GM18873 (cell line): Measurements from ENCODE around the gene PRELID2.
"Not testable (repeated sequence)": the region's sequence is repeated elsewhere in the genome, so short reads cannot be mapped to it uniquely, and the experiment has no call there.

Experiments
- ATAC-seq: cut with Tn5 transposase; IDR thresholded peaks from one replicate; pipeline ENCODE4 v1.9.1; 2021; ENCODE audit warnings: mild to moderate bottlenecking, moderate library complexity, moderate number of reproducible peaks; ENCODE audit not compliant: unreplicated experiment, low FRiP score

The PRELID2 gene

GRCh38 chr5:145760660-145761059 lies 74.5 kb downstream of the PRELID2 start:
- ATAC-seq, result no peak

GRCh38 chr5:145752947-145753346 lies 82.2 kb downstream of the PRELID2 start:
- no peak for ATAC-seq

- ATAC-seq, result no peak
Observed at GRCh38 chr5:145752534-145752933, 82.6 kb downstream of the PRELID2 start.

GRCh38 chr5:145750199-145750598 lies 84.9 kb downstream of the PRELID2 start:
- no peak for ATAC-seq

GRCh38 chr5:145743396-145744061 lies 91.6 kb downstream of the PRELID2 start:
- ATAC-seq, result no peak

GRCh38 chr5:145739843-145740242 lies 95.3 kb downstream of the PRELID2 start:
- ATAC-seq, result no peak

GRCh38 chr5:145738227-145738626 lies 96.9 kb downstream of the PRELID2 start:
- ATAC-seq, result no peak

GRCh38 chr5:145737578-145737977 lies 97.6 kb downstream of the PRELID2 start:
- ATAC-seq, result no peak

- ATAC-seq, result not testable (repeated sequence)
Observed at GRCh38 chr5:145729956-145730355, 105.2 kb downstream of the PRELID2 start.

- ATAC-seq, result no peak
Observed at GRCh38 chr5:145723516-145723915, 111.6 kb downstream of the PRELID2 start.

GRCh38 chr5:145718956-145719355 lies 116.2 kb downstream of the PRELID2 start:
- ATAC-seq, result no peak

GRCh38 chr5:145715412-145715811 lies 119.7 kb downstream of the PRELID2 start:
- no peak for ATAC-seq

- no peak for ATAC-seq
Observed at GRCh38 chr5:145712245-145712644, 122.9 kb downstream of the PRELID2 start.

GRCh38 chr5:145711417-145711816 lies 123.7 kb downstream of the PRELID2 start:
- ATAC-seq, result no peak
